ENCODE data around the gene PTPRE.

PTPRE gene

DNA sequence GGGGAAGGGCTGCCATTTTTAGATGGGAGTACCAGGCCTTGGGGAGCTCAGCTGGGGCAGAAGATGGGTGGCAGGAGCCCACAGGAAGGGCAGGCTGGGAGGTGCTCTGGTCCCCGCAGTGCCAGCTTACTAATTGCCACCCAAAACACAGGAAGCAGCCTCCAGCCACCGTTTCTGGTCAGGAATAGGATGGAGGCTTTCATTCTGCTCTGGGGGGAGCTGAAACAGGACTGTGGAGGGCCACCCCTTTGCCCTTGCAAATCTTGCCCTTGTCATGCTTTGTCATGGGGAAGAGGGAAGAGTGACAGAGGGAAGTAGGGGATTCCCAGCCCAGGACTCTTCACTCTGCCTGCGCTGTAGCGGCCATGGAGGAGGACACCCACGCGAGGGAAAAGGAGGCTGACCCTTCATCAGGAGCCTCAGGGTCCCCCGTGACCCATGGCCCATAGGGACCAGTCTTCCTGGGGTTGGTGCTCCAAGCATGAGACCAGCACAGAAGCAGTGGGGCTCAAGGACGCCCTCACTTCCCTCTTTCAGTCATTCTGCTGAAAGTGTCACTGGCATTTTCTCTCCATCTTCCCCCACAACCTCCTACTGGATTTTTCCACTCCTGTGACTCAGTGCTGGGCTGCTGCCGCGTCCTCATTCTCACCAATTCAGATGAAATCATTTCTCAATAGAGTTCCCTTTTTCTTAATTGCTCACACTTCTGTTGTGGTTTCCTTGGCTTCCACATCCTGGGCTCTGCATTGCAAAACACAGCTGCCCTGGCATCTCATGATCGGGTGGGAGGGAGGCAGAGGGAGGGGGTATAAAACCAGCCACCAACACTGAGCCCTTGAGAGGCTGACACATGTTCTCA, 157.4 kb downstream of the PTPRE start:
- no peak for DNase-seq (ENCODE audit: low read depth)
- TF ChIP-seq, protein P1, sequence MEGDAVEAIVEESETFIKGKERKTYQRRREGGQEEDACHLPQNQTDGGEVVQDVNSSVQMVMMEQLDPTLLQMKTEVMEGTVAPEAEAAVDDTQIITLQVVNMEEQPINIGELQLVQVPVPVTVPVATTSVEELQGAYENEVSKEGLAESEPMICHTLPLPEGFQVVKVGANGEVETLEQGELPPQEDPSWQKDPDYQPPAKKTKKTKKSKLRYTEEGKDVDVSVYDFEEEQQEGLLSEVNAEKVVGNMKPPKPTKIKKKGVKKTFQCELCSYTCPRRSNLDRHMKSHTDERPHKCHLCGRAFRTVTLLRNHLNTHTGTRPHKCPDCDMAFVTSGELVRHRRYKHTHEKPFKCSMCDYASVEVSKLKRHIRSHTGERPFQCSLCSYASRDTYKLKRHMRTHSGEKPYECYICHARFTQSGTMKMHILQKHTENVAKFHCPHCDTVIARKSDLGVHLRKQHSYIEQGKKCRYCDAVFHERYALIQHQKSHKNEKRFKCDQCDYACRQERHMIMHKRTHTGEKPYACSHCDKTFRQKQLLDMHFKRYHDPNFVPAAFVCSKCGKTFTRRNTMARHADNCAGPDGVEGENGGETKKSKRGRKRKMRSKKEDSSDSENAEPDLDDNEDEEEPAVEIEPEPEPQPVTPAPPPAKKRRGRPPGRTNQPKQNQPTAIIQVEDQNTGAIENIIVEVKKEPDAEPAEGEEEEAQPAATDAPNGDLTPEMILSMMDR (IDR thresholded peaks at IDR 0.05; ENCODE audit: low read depth, low read length, missing control alignments), result no peak

DNA sequence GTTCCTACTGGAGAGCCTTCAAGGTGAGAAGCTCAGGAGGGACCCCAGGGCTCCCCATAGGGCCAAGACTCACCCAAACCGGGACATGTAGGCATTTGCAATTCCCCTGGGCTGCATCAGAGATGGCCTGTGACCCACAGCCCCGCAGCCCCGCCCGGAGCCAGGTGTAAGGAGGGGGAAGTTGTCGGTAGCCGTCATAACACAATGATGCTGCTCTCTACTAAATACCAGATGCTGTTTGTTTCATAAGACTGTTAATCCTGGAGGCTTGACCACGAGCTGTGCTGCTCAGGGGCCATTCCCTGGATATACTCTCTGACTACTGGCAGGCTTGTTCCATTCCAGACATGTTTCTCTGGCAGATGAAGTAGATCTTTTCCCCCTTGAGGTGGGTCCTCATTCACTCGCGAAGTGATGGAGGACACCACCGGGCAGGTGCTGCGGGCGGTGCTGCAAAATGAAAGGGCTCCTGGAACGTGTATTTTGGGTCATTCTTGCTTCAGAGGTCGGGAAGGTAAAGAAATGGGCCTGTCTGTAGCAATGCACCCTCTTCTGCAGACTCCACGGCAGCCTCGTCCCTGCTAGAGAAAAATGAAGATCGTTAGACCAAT, 158.2 kb downstream of the PTPRE start:
- DNase-seq (ENCODE audit: low read depth), result no peak
- TF ChIP-seq, protein P1 (IDR thresholded peaks at IDR 0.05; ENCODE audit: low read depth, low read length, missing control alignments), result no peak
- no peak overlapping the region for H3K4me3 ChIP-seq (ENCODE audit: low read depth, low read length)

More for the DNA sequence above, 157.4 kb downstream of the PTPRE start:
- peak overlapping the region; percentile 21; the same call in 1 of the 2 replicates for H3K4me3 ChIP-seq (ENCODE audit: low read depth, low read length)

- no peak for DNase-seq (ENCODE audit: low read depth)
- H3K4me3 ChIP-seq (ENCODE audit: low read depth, low read length), result no peak overlapping the region
- TF ChIP-seq, protein P1 (IDR thresholded peaks at IDR 0.05; ENCODE audit: low read depth, low read length, missing control alignments), result no peak
Observed at GRCh38 chr10:128065881-128066534, 159.1 kb downstream of the PTPRE start.

GRCh38 chr10:128066870-128067382, 160.0 kb downstream of the PTPRE start:
- no peak for DNase-seq (ENCODE audit: low read depth)
- TF ChIP-seq, protein P1 (IDR thresholded peaks at IDR 0.05; ENCODE audit: low read depth, low read length, missing control alignments), result no peak
- H3K4me3 ChIP-seq (ENCODE audit: low read depth, low read length), result no peak overlapping the region

DNA sequence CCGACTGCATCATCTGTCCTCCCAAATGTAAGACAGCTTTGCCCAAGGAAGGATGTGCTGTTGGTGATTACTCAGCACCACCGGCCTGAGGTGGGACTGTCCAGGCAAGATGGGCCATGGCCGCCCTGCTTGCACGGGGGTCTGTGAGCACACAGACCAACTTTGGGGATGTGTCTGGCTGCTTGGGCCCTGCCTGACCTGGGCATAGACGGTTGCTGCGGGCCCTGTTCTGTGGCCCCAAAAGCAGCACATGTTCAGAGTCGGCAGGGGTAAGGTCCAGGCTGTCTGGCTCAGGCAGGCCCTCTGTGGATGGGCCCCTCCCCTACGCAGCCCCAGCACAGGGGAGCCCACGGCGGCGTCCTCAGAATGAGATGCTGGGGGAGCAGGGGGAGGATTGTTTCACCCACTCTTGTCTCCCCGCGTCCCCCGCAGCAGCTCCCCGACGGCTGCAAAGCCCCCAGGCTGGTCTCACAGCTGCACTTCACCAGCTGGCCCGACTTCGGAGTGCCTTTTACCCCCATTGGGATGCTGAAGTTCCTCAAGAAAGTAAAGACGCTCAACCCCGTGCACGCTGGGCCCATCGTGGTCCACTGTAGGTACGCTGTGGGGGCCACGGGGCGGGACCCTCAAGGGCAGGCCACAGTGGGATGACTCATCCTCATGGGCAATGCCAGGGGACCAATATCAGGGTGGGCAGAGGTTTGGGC, 160.9 kb downstream of the PTPRE start:
- TF ChIP-seq, protein P1 (IDR thresholded peaks at IDR 0.05; ENCODE audit: low read depth, low read length, missing control alignments), result no peak
- no peak overlapping the region for H3K4me3 ChIP-seq (ENCODE audit: low read depth, low read length)
- no peak for DNase-seq (ENCODE audit: low read depth)

Data from GM12864 (cell line).